ENCODE results near the gene FOXA1.

Gene FOXA1

GRCh38 chr14:37590428-37591139 is 4.5 kb downstream of the FOXA1 start:
- in situ Hi-C loops (cut with MboI; ENCODE audit: low sequenced_read_pairs), result no loop called here

- in situ Hi-C loops (cut with MboI; ENCODE audit: low sequenced_read_pairs), result no loop called here
These were observed 5.2 kb downstream of the FOXA1 start for GRCh38 chr14:37589715-37590427.

DNA sequence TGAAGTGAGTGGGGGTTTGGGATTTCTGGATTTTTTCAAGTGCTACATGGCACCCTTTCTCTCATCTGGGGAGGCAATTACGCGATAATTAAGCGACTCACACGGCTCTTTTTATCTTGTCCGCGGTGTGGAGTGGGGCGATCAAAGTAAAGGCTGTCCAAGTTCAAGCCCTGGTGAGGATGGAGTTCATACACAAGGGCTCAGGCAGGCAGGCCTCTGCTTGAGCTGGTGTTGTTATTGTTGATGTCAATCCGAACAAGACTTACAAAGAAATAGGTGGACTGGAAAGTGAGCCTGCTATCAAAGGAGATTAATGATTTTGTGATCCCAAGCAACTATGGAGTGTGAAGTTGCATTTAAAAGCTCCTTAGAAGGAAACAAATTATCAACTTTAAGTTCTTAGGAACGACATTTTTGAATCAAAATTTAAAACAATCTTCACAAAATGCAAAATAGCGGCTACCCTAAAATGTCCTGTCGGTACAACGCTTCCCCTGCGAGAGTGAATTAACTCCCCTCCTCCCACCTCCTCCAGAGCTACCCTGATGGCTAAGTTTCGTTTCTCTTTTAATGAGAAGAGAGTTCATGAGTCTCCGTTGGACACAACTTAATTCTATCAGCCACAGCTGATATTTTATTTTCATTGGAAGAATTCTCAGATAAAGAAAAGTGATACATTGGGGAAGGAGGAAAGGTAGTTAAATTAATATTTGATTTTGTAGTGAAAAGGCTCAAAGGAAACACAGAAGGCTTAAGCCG is 5.9 kb downstream of the FOXA1 start:
- in situ Hi-C loops (cut with MboI; ENCODE audit: low sequenced_read_pairs), result no loop called here

GRCh38 chr14:37588667-37588955 is 6.4 kb downstream of the FOXA1 start:
- in situ Hi-C loops (cut with MboI; ENCODE audit: low sequenced_read_pairs), result no loop called here

DNA sequence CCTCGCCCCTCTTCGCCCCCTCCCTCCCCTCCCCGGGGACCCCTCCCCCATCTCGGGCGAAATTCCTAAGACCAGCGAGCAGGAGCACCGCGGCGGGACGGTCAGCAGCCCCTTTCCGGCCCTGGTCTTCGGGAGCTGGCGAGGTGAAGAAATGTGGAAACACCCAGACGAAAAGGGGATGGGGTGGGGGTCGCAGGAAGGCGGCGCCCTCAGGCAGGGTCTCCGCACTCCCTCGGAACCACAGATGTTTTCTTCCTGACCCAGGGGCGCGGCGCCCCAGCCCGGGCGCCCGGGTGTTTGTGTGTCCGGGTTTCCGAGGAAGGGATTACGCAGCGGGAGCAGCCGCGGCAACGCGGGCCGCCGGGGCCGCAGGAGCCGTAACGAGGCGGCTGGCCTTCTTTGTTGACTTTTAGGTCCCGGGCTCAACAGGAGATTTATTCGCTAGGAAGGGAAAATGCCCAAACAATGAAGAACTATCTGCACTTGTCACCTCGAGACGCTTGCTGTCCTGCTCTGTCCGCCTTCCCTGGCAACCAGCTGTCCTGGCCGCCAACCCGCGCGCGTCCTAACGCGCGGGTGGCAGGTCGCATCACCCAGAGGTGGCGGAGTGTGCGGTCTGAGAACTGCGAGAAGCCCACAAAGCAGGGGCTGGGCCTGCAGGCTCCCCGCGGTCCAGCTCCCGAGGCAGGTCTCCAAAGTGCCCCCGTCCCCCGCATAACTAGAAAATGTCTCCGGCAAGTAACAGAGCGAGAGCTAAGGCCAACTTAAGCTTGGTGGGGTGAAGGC is 7.0 kb downstream of the FOXA1 start:
- in situ Hi-C loops (cut with MboI; ENCODE audit: low sequenced_read_pairs), result no loop called here

- in situ Hi-C loops (cut with MboI; ENCODE audit: low sequenced_read_pairs), result no loop called here
These were observed 7.8 kb downstream of the FOXA1 start for GRCh38 chr14:37587131-37587803.

GRCh38 chr14:37586797-37587130 is 8.3 kb downstream of the FOXA1 start:
- in situ Hi-C loops (cut with MboI; ENCODE audit: low sequenced_read_pairs), result no loop called here

DNA sequence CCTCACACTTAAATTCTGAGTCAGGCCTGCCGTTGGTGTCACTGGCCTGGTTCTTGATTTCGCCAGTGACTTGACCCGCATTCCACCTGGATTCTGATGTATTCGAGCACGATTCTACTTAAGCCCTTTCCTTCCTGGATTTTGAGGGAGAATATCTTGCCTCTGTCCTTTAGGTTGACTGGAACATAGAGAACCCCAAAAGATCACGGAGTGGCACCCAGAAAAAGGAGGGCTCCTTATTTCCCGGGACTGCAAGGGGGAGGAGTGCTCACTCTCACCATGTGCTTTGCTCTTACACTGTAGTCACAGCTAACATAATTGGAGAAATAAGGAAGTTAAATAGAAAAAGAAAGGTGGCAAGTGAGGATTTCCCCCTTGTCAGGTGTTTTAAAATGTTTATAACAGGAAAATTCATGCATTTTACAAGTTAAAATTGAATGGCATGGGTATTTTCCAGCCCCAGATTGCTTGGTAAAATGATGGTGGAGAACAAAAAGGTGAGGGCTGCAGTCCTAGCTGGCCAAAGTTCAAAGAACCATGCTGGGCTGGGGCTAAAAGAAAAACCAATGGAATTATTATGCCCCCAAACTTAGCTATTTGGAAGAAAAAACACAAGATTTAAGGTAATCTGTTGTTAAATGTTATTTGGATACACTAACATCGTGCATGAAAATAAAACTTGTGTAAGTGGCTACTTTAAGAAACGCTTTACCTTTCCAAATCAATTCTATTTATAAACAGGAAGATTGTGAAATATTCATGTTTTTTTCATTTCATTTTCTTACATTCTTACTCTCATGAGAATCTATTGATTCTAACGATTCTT is 8.9 kb downstream of the FOXA1 start:
- in situ Hi-C loops (cut with MboI; ENCODE audit: low sequenced_read_pairs), result no loop called here

DNA sequence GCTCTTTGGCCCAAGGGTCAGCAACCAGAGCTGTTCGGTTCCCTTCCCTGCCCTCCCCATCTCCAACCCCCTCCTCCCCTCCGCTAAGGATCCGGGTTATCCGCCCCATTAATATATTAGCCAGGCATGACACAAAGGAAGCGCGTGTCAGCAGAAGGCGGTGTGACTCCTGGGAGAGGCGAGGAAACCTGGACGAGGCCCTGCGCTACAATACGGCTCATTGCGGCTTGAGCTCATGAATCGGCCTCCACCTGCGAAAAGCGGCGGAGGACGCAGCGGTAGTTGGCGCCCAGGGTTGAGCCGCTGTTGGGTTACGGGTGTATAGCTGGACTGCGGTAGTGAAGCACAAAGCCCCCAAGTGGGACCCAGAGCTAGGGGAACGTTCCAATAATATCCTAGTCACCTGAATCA is 9.9 kb downstream of the FOXA1 start:
- in situ Hi-C loops (cut with MboI; ENCODE audit: low sequenced_read_pairs), result no loop called here

- in situ Hi-C loops (cut with MboI; ENCODE audit: low sequenced_read_pairs), result no loop called here
These were observed 10.6 kb downstream of the FOXA1 start for GRCh38 chr14:37584211-37585100.

DNA sequence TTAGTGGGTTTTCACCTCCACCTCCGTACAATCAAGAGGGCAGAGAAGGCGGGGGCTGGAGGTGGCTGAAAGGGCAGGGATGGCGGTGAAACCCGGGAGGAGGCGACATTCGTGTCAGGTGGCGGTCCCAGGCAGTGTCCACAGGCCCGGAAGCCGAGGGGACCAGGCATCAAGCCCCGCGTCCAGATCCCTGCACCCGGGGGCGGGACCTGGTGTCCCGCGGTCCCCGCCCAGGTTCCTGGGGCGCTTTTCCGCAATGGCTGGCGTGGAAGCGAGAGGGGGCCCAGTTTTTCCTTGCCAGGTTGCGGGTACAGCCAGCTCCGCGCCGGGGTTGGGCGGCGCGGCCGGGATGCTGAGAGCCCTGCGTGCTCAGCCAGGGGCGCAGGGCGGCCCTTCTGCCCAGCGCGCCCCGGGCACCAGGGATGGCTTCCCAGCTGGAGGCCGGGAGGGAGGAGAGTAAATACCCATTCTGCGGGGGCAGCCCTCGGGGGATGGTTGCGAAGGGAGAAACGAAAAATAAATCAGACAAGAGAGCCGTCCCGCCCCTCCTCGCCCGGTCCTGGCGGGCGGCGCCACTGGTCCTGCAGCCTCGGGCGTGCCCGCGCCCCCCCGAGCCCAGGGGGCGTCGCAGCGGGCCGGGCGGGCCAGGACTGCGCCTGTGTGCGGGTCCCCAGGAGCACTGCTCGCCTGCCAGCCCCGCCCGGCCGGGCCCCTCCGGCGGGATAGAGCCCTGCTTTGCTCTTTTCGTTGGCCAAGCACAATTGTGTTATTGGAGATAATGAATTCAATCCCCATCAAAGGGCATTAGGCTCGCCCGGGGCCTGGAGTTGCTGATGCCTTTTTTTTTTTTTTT is 11.5 kb downstream of the FOXA1 start:
- in situ Hi-C loops (cut with MboI; ENCODE audit: low sequenced_read_pairs), result no loop called here

- in situ Hi-C loops (cut with MboI; ENCODE audit: low sequenced_read_pairs), result no loop called here
These were observed 14.9 kb downstream of the FOXA1 start for GRCh38 chr14:37580146-37580545.

GRCh38 chr14:37579274-37579673 is 15.8 kb downstream of the FOXA1 start:
- in situ Hi-C loops (cut with MboI; ENCODE audit: low sequenced_read_pairs), result no loop called here

DNA sequence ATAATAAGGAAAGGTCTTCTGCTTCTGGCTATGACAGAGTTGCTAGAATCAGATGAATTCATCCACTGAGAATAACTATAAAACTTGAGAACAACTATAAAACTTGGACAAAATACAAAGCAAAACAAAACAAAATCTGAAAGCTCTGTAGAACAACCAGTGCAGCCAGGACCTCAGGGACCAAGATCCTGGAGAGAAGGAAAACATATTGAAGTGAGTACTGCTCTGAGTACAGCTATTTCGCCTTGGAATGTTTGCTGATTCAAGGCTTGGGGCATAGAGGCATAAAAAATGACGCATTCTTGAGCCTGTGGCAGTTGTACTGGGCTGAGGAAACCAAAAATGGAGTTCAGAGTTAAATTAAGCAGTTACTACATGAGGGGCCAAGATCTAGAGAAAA is 21.7 kb downstream of the FOXA1 start:
- in situ Hi-C loops (cut with MboI; ENCODE audit: low sequenced_read_pairs), result no loop called here

DNA sequence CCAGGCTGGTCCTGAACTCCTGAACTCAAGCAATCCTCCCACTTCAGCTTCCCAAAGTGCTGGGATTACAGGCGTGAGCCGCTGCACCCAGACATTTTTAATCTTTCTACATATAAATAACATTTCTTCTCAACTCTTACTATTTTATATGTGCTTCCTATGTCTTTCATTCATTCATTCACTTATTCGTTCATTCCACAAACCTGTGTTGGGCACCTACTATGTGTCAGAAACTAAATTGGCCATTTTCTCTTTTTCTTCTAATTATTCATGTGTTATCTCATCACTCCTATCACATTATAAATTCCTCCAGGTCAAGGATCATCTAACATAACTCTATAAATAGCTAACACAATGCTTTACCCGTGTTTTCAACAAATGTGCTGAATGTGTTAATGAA is 23.7 kb downstream of the FOXA1 start:
- in situ Hi-C loops (cut with MboI; ENCODE audit: low sequenced_read_pairs), result no loop called here

DNA sequence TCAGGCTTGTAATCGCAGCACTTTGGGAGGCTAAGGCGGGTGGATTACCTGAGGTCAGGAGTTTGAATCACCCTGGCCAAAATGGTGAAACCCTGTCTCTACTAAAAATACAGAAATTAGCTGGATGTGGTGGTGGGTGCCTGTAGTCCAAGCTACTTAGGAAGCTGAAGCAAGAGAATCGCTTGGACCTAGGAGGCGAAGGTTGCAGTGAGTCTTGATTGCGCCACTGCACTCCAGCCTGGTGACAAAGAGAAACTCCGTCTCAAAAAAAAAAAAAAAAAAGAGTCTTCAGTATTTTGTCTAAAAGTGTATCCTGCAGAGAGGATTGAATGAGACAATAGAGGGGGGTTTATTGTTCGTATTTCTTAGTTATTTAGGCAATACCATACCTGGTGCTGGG is 25.3 kb downstream of the FOXA1 start:
- in situ Hi-C loops (cut with MboI; ENCODE audit: low sequenced_read_pairs), result no loop called here

- in situ Hi-C loops (cut with MboI; ENCODE audit: low sequenced_read_pairs), result no loop called here
These were observed 28.2 kb downstream of the FOXA1 start for GRCh38 chr14:37566811-37567371.

- in situ Hi-C loops (cut with MboI; ENCODE audit: low sequenced_read_pairs), result no loop called here
These were observed 29.5 kb downstream of the FOXA1 start for GRCh38 chr14:37565550-37565949.

Data from HL-60/S4 treated with retinoic acid at 250 ng/mL for 4 days and 3 days (cell line).